Measurements from ENCODE around the gene PTBP2. TPM values are rescaled to one million over a fixed set of nuclear protein-coding genes. Genes with fewer than 3 reads are reported as not detected.

Gene PTBP2
- total RNA-seq, 2 donors from 2014 or later = 12.5 to 27.3 TPM

- peaks cover 11 to 27% of the 10 kb centered on the region in 2 donors for H3K27me3 Mint-ChIP-seq
- no peak overlapping the region for H3K27ac Mint-ChIP-seq
- no peaks in the 10 kb centered on the region for H3K36me3 Mint-ChIP-seq
- DNase-seq (ENCODE audit: low spot score) (no peak), ATAC-seq (no peak)
- no peaks in the 10 kb centered on the region for H3K4me1 Mint-ChIP-seq (ENCODE audit: low read depth in 2 of 2)
- H3K4me3 Mint-ChIP-seq = no peak overlapping the region
- H3K9me3 Mint-ChIP-seq = no peaks in the 10 kb centered on the region
These were observed 6.7 kb upstream of the PTBP2 start for GRCh38 chr1:96714881-96715280.

DNA sequence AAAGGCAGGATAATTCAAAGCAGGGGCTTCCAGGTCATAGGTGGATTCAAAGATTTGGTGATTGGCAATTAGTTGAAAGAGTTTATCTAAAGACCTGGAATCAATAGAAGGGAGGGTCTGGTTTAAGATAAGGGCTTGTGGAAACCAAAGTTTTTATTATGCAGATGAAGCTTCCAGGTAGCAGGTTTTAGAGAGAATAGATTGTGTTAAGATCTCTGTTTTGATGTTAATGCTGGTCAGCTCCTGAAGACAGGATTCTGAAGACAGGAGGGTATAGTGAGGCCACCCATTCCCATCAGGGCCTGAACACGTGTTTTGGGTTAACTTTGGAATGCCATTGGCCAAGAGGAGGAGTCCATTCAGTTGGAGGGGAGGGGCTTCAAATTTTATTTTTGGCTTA lies 6.1 kb upstream of the PTBP2 start:
- ATAC-seq (no peak), DNase-seq (ENCODE audit: low spot score) (no peak)
- H3K4me3 Mint-ChIP-seq = no peak overlapping the region
- no peak overlapping the region for H3K27ac Mint-ChIP-seq
- peaks cover 11 to 27% of the 10 kb centered on the region in 2 donors for H3K27me3 Mint-ChIP-seq
- no peaks in the 10 kb centered on the region for H3K36me3 Mint-ChIP-seq
- H3K4me1 Mint-ChIP-seq (ENCODE audit: low read depth in 2 of 2) = no peaks in the 10 kb centered on the region
- H3K9me3 Mint-ChIP-seq = no peaks in the 10 kb centered on the region

GRCh38 chr1:96721053-96721415 lies 550 bp upstream of the PTBP2 start:
- Mint-ChIP-seq H3K27me3 (peaks cover 0 to 4% of the 10 kb centered on the region in 2 donors), H3K36me3 (peaks cover 10% of the 10 kb centered on the region), H3K4me3 (peak overlapping the region; percentile 100), H3K9me3 (no peaks in the 10 kb centered on the region), H3K27ac (peak overlapping the region; percentile 81 to 85), H3K4me1 (ENCODE audit: low read depth in 2 of 2) (peaks cover 19 to 25% of the 10 kb centered on the region in 2 donors)
- DNase-seq (ENCODE audit: low spot score) = no peak
- no peak for ATAC-seq

DNA sequence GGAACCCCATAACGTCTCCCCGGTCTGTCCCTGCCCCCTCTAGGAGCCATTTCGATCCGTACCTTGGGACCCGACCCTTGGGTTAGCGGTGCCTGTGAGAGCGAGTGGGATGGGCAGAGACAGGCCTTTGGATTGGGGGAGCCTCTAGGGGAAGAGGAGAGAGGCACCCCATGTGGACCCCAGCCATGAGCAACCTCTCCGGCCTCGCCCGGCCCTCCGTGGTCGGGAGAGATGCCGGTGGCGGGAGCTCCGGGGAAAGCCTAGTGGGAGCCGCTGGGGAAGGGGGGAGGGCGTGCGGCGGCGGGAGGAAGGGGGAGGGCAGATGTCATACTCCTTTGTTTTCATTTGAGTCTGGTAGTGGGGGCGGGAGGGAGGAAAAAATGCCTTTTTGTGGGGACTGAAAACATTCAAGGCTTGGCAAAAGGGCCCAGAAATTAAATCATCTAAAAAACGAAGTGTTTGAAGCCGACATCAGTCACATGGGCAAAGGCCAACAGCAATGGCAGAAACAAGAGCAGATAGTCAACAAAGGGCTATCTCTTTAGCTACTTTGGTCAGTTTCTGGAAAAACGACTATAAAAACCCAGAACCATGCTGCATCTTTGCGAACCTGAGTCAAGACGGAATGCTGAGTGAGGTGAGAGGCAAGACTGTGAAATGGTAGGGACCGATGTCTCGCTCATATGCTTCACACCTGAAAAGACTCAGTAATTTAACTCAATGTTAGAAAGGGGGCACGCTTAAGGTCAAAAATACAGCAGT lies 758 bp downstream of the PTBP2 start:
- peak; percentile 66 to 77 for ATAC-seq

DNA sequence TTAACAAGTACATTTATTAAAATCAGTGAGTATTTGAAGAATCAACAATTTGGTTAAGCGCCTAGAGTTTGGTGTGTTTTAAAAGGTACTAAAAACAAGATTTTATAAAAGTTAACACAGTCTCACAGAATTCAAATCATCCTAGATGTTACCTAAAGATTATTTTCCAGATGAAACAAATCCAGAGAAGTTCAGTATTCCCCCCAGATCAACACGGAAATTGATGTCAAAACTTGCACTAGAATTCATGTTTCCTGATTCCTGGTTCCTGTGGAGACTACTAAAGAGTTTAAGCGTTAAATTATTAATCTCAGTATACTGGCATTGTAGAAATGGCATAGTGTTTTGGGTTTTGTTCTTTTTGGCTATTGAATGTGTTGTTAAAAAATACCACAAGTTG lies 1.4 kb downstream of the PTBP2 start:
- Mint-ChIP-seq H3K9me3 (no peaks in the 10 kb centered on the region), H3K36me3 (peaks cover 15% of the 10 kb centered on the region), H3K4me3 (peak overlapping the region; percentile 100), H3K4me1 (ENCODE audit: low read depth in 2 of 2) (peaks cover 22 to 35% of the 10 kb centered on the region in 2 donors), H3K27ac (peak overlapping the region; percentile 81 to 85), H3K27me3 (peaks cover 0 to 3% of the 10 kb centered on the region in 2 donors)
- DNase-seq (ENCODE audit: low spot score) (no peak), ATAC-seq (no peak)

More for the DNA sequence above, 758 bp downstream of the PTBP2 start:
- Mint-ChIP-seq H3K27me3 (peaks cover 0 to 4% of the 10 kb centered on the region in 2 donors), H3K9me3 (no peaks in the 10 kb centered on the region), H3K36me3 (peaks cover 13% of the 10 kb centered on the region), H3K27ac (peak overlapping the region; percentile 81 to 85), H3K4me3 (peak overlapping the region; percentile 100), H3K4me1 (ENCODE audit: low read depth in 2 of 2) (peaks cover 20 to 31% of the 10 kb centered on the region in 2 donors)
- DNase-seq (ENCODE audit: low spot score) = no peak

GRCh38 chr1:96723377-96723776 lies 1.8 kb downstream of the PTBP2 start:
- Mint-ChIP-seq H3K4me3 (peak overlapping the region; percentile 100), H3K4me1 (ENCODE audit: low read depth in 2 of 2) (peaks cover 25 to 39% of the 10 kb centered on the region in 2 donors), H3K9me3 (no peaks in the 10 kb centered on the region), H3K27ac (peak overlapping the region; percentile 81 to 85), H3K27me3 (no peaks in the 10 kb centered on the region), H3K36me3 (peaks cover 15% of the 10 kb centered on the region)
- ATAC-seq = no peak
- no peak for DNase-seq (ENCODE audit: low spot score)

GRCh38 chr1:96723936-96724335 lies 2.4 kb downstream of the PTBP2 start:
- no peak for DNase-seq (ENCODE audit: low spot score)
- H3K9me3 Mint-ChIP-seq = no peaks in the 10 kb centered on the region
- H3K27me3 Mint-ChIP-seq = no peaks in the 10 kb centered on the region
- peaks cover 15% of the 10 kb centered on the region for H3K36me3 Mint-ChIP-seq
- H3K4me1 Mint-ChIP-seq (ENCODE audit: low read depth in 2 of 2) = peaks cover 28 to 41% of the 10 kb centered on the region in 2 donors
- no peak overlapping the region for H3K27ac Mint-ChIP-seq
- ATAC-seq = no peak
- H3K4me3 Mint-ChIP-seq = no peak overlapping the region

DNA sequence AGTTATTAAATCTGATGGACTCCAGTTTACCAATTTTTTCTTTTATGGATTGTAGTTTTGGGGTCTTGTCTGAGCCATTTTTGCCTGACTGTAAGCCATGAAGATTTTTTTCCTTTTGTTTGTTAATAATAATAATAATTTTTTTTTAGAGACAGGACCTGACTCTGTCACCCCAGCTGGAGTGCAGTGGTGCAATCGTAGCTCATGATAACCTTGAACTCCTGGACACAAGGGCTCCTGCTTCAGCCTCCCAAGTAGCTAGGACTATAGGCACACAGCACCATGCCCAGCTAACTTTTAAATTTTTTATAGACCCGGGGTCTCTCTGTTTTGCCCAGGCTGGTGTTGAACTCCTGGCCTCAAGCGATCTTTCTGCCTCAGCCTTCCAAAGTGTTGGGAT lies 6.3 kb downstream of the PTBP2 start:
- Mint-ChIP-seq H3K4me3 (no peak overlapping the region), H3K4me1 (ENCODE audit: low read depth in 2 of 2) (peaks cover 34 to 51% of the 10 kb centered on the region in 2 donors)

DNA sequence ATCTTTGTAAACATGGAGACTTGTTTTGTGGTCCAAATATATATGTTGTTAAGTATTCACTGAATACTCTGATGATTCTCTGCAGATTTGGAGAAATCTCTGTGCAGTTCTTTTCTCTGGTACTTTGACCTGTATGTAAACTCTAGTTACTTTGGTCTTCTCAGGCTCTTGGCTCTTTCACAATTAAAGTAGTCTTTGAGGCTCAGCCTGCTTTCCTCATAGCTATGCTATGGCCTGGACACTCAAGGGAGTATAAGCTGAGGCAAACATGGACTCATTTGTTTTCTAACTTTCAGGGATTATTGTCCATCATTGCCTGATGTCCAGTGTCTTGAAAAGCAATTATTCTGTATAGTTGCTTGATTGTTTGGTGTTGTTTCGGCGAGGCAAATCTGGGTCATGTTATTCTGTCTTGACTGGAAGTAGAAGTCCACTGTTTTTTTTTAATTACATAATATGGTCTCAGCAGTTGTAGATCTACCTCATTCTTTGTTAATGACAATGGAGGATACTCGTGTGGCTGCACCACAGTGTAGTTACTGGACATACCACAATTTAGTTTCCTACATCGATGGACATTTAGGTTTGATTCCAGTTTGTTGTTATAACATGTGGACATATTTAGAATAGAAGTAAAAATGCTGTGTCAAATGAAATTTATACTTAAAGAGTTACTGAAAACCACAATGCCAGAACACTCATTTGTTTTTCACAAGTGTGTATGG lies 9.2 kb downstream of the PTBP2 start:
- DNase-seq (ENCODE audit: low spot score) (no peak), ATAC-seq (no peak)
- H3K36me3 Mint-ChIP-seq = peaks cover 40% of the 10 kb centered on the region
- no peak overlapping the region for H3K27ac Mint-ChIP-seq
- no peak overlapping the region for H3K4me3 Mint-ChIP-seq
- no peaks in the 10 kb centered on the region for H3K27me3 Mint-ChIP-seq
- peaks cover 29 to 54% of the 10 kb centered on the region in 2 donors for H3K4me1 Mint-ChIP-seq (ENCODE audit: low read depth in 2 of 2)
- no peaks in the 10 kb centered on the region for H3K9me3 Mint-ChIP-seq

More for the DNA sequence above, 6.3 kb downstream of the PTBP2 start:
- no peak for ATAC-seq
- no peaks in the 10 kb centered on the region for H3K9me3 Mint-ChIP-seq
- H3K36me3 Mint-ChIP-seq = peaks cover 38% of the 10 kb centered on the region
- H3K27ac Mint-ChIP-seq = no peak overlapping the region
- DNase-seq (ENCODE audit: low spot score) = no peak
- H3K27me3 Mint-ChIP-seq = no peaks in the 10 kb centered on the region

DNA sequence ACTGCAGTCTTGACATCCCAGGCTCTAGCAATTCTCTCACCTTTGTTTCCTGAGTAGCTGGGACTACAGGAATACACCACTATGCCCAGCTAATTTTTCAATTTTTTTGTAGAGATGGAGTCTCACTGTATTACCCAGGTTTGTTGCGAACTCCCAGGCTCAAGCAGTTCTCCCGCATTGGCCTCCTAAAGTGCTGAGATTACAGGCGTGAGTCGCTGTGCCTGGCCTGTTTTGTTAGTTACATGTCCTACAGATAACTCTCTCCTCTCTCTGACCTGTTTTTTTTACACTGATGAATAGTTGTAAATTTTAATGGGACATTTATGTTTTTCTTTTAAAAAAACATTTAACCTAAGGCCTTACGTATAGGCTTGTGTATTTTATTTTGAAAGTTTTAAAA lies 19.8 kb downstream of the PTBP2 start:
- H3K4me3 Mint-ChIP-seq = no peak overlapping the region
- H3K36me3 Mint-ChIP-seq = no peaks in the 10 kb centered on the region
- DNase-seq (ENCODE audit: low spot score) = no peak
- no peaks in the 10 kb centered on the region for H3K27me3 Mint-ChIP-seq
- no peak overlapping the region for H3K27ac Mint-ChIP-seq
- no peak for ATAC-seq
- H3K4me1 Mint-ChIP-seq (ENCODE audit: low read depth in 2 of 2) = peaks cover 8 to 11% of the 10 kb centered on the region in 2 donors
- H3K9me3 Mint-ChIP-seq = no peaks in the 10 kb centered on the region

GRCh38 chr1:96746440-96747420 lies 25.1 kb downstream of the PTBP2 start:
- Mint-ChIP-seq H3K27me3 (no peaks in the 10 kb centered on the region), H3K4me1 (ENCODE audit: low read depth in 2 of 2) (peaks cover 27 to 28% of the 10 kb centered on the region in 2 donors), H3K36me3 (peaks cover 4% of the 10 kb centered on the region), H3K27ac (no peak overlapping the region), H3K4me3 (no peak overlapping the region), H3K9me3 (no peaks in the 10 kb centered on the region)
- DNase-seq (ENCODE audit: low spot score) = no peak
- no peak for ATAC-seq

DNA sequence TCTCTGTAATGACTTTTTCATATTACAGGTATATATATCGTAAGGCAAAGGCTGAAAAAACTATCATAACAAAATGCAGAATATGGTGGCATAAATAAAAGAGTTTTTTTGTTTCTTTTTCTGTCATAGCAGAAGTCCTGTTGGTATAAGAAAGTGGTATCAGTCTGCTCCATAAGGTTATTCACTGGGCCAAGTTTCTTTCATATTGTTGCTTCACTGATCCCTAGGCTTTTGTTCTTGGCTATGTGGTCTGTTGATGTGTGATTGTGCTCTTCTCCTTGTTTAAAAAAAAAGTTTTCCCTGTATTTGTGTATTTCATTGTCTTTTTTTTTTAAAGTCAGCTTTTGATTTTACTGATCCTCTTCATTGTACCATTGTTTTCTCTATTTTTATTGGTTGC lies 26.0 kb downstream of the PTBP2 start:
- peaks cover 27 to 28% of the 10 kb centered on the region in 2 donors for H3K4me1 Mint-ChIP-seq (ENCODE audit: low read depth in 2 of 2)
- DNase-seq (ENCODE audit: low spot score) (no peak), ATAC-seq (no peak)
- H3K27ac Mint-ChIP-seq = no peak overlapping the region
- H3K4me3 Mint-ChIP-seq = no peak overlapping the region
- peaks cover 6% of the 10 kb centered on the region for H3K36me3 Mint-ChIP-seq
- no peaks in the 10 kb centered on the region for H3K9me3 Mint-ChIP-seq
- no peaks in the 10 kb centered on the region for H3K27me3 Mint-ChIP-seq

- Mint-ChIP-seq H3K36me3 (peaks cover 12% of the 10 kb centered on the region), H3K27ac (no peak overlapping the region), H3K4me3 (no peak overlapping the region), H3K9me3 (no peaks in the 10 kb centered on the region), H3K27me3 (no peaks in the 10 kb centered on the region), H3K4me1 (ENCODE audit: low read depth in 2 of 2) (peaks cover 28% of the 10 kb centered on the region in 2 donors)
- DNase-seq (ENCODE audit: low spot score) = no peak
- no peak for ATAC-seq
These were observed 26.5 kb downstream of the PTBP2 start for GRCh38 chr1:96748078-96748477.

All from natural killer cell treated with Interleukin-12 subunit alpha and Interleukin-12 subunit beta and Interleukin-15 and Interleukin-18, amount 100 ng/mL, for 72 hours (primary cell).